Coronary artery (tissue), 2 donors: ENCODE data around the gene SIK3.

Source experiments
- DNase-seq: peaks from one replicate; pipeline ENCODE4 v3.0.0-alpha.2; 2017; ENCODE audit warnings: low spot score
- H3K27ac ChIP-seq, 2 donors: fragments of 200-600 bp; sonication (generic); one replicate each; pipeline ENCODE4 v1.5.1; 2016 to 2019
- H3K4me3 ChIP-seq: fragments of 200-600 bp; sonication (generic); 2 replicates; pipeline ENCODE4 v1.5.1; 2016; ENCODE audit warnings: mild to moderate bottlenecking, moderate library complexity
- TF ChIP-seq, protein P1 (sequence below): fragments of 200-600 bp; sonication (generic); IDR thresholded peaks from one replicate; pipeline ENCODE4 v1.5.1; 2019; ENCODE audit warnings: antibody characterized with exemption

Gene SIK3

GRCh38 chr11:116955548-116955947, 142.7 kb downstream of the SIK3 start:
- no peak for DNase-seq
- no peak overlapping the region for H3K27ac ChIP-seq
- TF ChIP-seq, protein P1, sequence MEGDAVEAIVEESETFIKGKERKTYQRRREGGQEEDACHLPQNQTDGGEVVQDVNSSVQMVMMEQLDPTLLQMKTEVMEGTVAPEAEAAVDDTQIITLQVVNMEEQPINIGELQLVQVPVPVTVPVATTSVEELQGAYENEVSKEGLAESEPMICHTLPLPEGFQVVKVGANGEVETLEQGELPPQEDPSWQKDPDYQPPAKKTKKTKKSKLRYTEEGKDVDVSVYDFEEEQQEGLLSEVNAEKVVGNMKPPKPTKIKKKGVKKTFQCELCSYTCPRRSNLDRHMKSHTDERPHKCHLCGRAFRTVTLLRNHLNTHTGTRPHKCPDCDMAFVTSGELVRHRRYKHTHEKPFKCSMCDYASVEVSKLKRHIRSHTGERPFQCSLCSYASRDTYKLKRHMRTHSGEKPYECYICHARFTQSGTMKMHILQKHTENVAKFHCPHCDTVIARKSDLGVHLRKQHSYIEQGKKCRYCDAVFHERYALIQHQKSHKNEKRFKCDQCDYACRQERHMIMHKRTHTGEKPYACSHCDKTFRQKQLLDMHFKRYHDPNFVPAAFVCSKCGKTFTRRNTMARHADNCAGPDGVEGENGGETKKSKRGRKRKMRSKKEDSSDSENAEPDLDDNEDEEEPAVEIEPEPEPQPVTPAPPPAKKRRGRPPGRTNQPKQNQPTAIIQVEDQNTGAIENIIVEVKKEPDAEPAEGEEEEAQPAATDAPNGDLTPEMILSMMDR: no peak

DNA sequence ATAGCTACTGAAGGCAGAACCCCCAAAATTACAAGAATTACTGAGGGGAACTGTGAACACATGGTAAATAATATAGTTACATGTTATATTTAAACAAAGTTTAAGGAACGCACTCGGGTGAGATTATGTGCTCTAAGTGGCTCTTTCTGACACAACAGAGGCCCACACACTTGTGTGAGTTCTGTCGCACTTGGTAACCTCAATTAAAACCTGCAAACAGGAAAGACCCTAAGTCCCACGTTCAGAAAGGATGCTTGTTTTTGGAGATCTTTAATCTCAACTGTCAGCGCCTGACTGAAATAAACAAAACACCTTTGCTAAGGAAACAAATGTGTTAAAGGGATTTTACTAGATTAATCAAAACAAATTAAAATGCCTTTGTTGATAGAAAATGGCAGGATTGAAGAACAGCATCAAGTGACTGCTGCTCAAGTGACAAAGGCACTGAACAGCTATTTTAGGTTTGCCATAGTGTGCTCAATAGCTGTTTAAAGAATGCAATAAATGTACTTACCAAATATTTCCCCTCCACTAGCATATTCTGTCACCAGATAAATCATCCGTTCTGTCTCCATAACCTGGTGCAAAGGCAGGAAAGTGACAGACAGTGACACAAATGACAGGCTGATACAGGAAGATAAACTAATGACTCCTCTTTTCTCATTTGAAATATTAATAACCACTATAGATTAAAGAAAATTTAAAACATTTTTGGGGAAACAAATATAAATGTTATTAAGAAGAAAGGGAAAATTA, 144.5 kb downstream of the SIK3 start:
- TF ChIP-seq, protein P1: no peak
- Histone ChIP-seq H3K27ac (no peak overlapping the region), H3K4me3 (no peak overlapping the region)
- DNase-seq: no peak

More at GRCh38 chr11:116955548-116955947, 142.7 kb downstream of the SIK3 start:
- H3K4me3 ChIP-seq: no peak overlapping the region

- no peak overlapping the region for H3K4me3 ChIP-seq
- DNase-seq: no peak
- no peak overlapping the region for H3K27ac ChIP-seq
- TF ChIP-seq, protein P1: no peak
Measured at GRCh38 chr11:116951762-116952161, 146.5 kb downstream of the SIK3 start.

DNA sequence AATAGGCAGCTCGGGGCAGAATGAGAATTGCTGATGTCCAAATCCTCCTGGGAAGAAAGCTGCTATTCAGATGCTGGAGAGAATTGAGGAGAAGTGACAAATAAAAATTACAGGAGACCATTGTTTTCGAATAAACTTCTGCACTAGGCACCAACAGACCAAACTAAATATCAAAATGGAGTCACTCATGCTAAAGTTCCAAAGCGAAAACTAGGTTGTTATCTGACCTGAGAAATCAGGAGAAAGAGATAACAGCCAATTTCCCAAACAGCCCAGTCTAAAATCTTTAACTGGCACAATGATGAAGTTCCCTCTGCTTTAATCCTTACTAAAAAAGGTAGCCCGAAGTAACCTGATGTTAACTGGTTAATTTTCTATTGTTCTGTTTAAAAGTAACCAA, 148.0 kb downstream of the SIK3 start:
- no peak for DNase-seq
- H3K27ac ChIP-seq: no peak overlapping the region
- H3K4me3 ChIP-seq: no peak overlapping the region
- TF ChIP-seq, protein P1: no peak

DNA sequence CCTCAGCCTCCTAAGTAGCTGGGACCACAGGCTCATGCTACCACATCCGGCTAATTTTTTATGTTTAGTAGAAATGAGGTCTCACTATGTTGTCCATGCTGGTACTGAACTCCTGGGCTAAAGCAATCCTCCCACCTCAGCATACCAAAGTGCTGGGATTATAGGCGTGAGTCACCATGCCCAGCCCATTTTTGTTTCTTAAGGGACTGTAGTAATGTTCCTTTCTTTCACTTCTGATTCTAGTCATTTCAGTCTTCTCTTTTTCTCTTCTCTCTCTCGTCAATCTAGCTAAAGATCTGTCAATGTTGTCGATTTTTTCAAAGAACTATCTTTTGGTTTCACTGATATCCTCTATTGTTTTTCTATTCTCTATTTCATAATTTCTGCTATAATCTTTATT, 149.8 kb downstream of the SIK3 start:
- Histone ChIP-seq H3K4me3 (no peak overlapping the region), H3K27ac (no peak overlapping the region)
- DNase-seq: no peak
- TF ChIP-seq, protein P1: no peak

- no peak overlapping the region for H3K27ac ChIP-seq
- TF ChIP-seq, protein P1: no peak
- no peak overlapping the region for H3K4me3 ChIP-seq
- DNase-seq: no peak
Measured at GRCh38 chr11:116946414-116946813, 151.8 kb downstream of the SIK3 start.

GRCh38 chr11:116939499-116939898, 158.7 kb downstream of the SIK3 start:
- DNase-seq: no peak
- H3K4me3 ChIP-seq: no peak overlapping the region
- TF ChIP-seq, protein P1: no peak
- H3K27ac ChIP-seq: no peak overlapping the region
